BLaER1 treated with 17β-estradiol and CSF1 and Interleukin-3, amounts not matched to agents 10 nM and 100 nM (cell line): ENCODE data around the gene SHROOM3.

ENCODE experiments used
- H3K27ac ChIP-seq, 11 experiments: shearing (Covaris generic); formaldehyde crosslinking; 2 replicates each; pipeline ENCODE4 v1.8.1; 2022
- H3K27me3 ChIP-seq, 11 experiments: shearing (Covaris generic); formaldehyde crosslinking; 2 replicates each; pipeline ENCODE4 v1.8.1; 2022
- H3K36me3 ChIP-seq, 11 experiments: shearing (Covaris generic); formaldehyde crosslinking; 2 replicates each; pipeline ENCODE4 v1.8.1; 2022
- H3K4me1 ChIP-seq, 10 experiments: shearing (Covaris generic); formaldehyde crosslinking; 2 replicates each; pipeline ENCODE4 v1.8.1; 2022
- H3K4me2 ChIP-seq, 11 experiments: shearing (Covaris generic); formaldehyde crosslinking; 2 replicates each; pipeline ENCODE4 v1.8.1; 2022
- H3K4me3 ChIP-seq, 10 experiments: shearing (Covaris generic); formaldehyde crosslinking; 2 replicates each; pipeline ENCODE4 v1.8.1; 2022
- H3K9ac ChIP-seq, 11 experiments: shearing (Covaris generic); formaldehyde crosslinking; 2 replicates each; pipeline ENCODE4 v1.8.1; 2022
- H3K9me3 ChIP-seq, 11 experiments: shearing (Covaris generic); formaldehyde crosslinking; replicated peaks in 1 of 11; 2 replicates each; pipeline ENCODE4 v1.8.1; 2022
- H4K20me1 ChIP-seq, 11 experiments: shearing (Covaris generic); formaldehyde crosslinking; 2 replicates each; pipeline ENCODE4 v1.8.1; 2022
- Cebpa-rat ChIP-seq, 11 experiments: shearing (Covaris generic); IDR thresholded peaks; 2 replicates each; pipeline ENCODE4 v1.8.1; 2022

SHROOM3 gene

DNA sequence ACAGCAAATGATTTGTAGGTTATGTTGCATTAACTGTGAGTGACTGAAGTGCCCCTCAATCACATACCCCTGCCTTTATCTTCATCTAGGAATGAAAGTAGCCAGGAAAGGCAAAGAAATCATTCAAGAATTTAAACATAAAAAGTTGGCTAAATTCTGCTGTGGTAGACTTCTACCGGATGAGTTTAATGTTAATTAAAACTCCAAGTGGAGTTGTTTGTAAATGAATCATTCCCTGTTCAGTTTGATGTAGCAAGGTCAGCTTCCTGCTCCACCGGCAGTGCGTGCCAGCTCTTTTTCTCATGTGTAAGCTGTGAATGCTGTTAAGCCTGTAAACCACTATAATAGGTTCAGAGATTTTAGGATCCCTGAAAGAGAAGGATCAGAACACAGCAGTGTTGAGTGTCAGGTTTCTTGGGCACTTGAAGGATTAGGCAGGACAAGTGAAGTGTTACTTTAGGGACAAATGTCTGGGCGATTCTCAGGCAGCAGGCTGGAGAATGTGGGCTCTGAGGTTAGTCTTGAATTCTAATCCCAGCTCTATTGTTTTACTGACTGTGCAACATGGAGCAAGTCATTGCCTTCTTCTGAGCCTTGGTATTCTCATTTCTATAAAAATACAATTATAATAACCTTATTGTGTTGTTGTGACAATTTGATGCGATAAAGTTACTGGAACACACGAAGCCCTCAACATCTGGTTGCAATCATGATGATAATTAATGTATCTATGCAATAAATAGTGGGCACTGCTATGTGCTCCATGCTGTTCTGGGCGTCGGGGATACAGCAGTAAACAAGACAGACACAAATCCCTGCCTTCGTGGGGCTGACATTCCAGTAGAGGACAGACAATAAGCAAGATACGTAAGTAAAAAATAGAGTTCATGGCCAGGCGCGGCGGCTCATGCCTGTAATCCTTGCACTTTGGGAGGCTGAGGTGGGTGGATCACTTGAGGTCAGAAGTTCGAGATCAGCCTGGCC, 112.0 kb downstream of the SHROOM3 start:
- H3K27me3 ChIP-seq, result no peaks in the 10 kb centered on the region
- H3K27ac ChIP-seq, result peak overlapping the region in 9 of 11 experiments; percentile 28 to 81 (median 77); a peak in 18 of 22 replicates
- peak overlapping the region in 9 of 11 experiments; percentile 13 to 71 (median 62); a peak in 16 of 22 replicates for H3K9ac ChIP-seq
- H3K4me3 ChIP-seq, result peak overlapping the region in 1 of 10 experiments; percentile 15; a peak in 1 of 20 replicates
- H3K4me2 ChIP-seq, result peak overlapping the region; percentile 32 to 90 (median 82); a peak in 21 of 22 replicates
- peaks cover 43 to 86% (median 71%) of the 10 kb centered on the region in 10 experiments for H3K4me1 ChIP-seq
- no peaks in the 10 kb centered on the region for H4K20me1 ChIP-seq
- no peak for TF ChIP-seq Cebpa-rat (IDR thresholded peaks at IDR 0.05)
- no peaks in the 10 kb centered on the region for H3K36me3 ChIP-seq
- peaks cover 10 to 16% (median 15%) of the 10 kb centered on the region in 11 experiments; a peak in 19 of 22 replicates for H3K9me3 ChIP-seq

DNA sequence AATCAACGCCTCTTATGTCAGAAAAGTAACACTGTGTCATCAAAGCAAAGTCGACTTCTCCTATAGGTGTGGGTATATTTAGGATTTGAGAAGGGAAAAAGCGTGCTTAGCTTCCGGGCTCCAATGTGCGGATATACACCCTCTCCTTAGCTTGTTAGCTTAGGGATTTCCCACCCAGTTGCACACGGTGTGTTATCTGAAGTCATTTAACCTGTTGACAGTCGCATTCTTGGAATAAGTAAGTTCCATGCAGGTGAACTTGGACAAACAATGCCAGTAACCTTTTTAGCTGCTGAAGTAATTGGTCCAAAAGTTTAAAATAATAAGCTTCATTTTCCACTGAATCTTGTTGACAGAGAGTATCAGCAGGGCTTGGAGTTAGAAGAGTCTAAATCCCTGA, 113.7 kb downstream of the SHROOM3 start:
- no peak for TF ChIP-seq Cebpa-rat (IDR thresholded peaks at IDR 0.05)
- Histone ChIP-seq H3K27ac (peak overlapping the region in 3 of 11 experiments; percentile 79 to 80 (median 80); a peak in 4 of 22 replicates), H3K4me3 (no peak overlapping the region)

DNA sequence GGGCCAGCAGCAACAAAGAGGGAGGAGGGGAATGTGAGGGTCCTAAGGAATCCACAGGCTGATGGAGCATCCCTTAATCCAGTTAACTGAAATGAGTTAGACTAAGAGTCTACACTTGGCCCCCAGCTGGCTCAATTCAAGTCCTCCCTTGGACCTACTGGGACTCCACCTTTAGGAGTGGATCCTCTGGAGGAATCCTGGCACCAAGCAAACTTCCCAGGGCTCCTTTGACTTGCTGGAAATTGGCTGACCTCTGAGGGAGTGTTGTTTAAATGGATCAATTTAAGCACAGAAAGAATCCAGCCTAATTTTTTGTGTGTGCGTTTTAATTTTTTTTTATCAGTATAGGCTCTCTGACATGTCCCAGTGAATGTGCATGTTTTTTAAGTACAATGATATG, 114.7 kb downstream of the SHROOM3 start:
- Histone ChIP-seq H3K27me3 (no peaks in the 10 kb centered on the region), H3K4me2 (peak overlapping the region in 1 of 11 experiments; percentile 84; a peak in 1 of 22 replicates), H3K9ac (no peak overlapping the region), H3K27ac (no peak overlapping the region; a peak in 1 of 22 replicates), H3K4me1 (peaks cover 28 to 64% (median 46%) of the 10 kb centered on the region in 10 experiments), H3K9me3 (peaks cover 0 to 13% (median 4%) of the 10 kb centered on the region in 11 experiments; a peak in 10 of 22 replicates), H3K4me3 (no peak overlapping the region), H4K20me1 (no peaks in the 10 kb centered on the region), H3K36me3 (no peaks in the 10 kb centered on the region)
- TF ChIP-seq Cebpa-rat (IDR thresholded peaks at IDR 0.05), result no peak

More for the DNA sequence above, 113.7 kb downstream of the SHROOM3 start:
- no peak overlapping the region for H3K9ac ChIP-seq
- H3K36me3 ChIP-seq, result no peaks in the 10 kb centered on the region
- H3K27me3 ChIP-seq, result no peaks in the 10 kb centered on the region
- H4K20me1 ChIP-seq, result no peaks in the 10 kb centered on the region
- peaks cover 39 to 75% (median 57%) of the 10 kb centered on the region in 10 experiments for H3K4me1 ChIP-seq
- H3K9me3 ChIP-seq, result peaks cover 0 to 3% (median 0%) of the 10 kb centered on the region in 11 experiments; a peak in 2 of 22 replicates
- peak overlapping the region in 6 of 11 experiments; percentile 80 to 90 (median 84); a peak in 11 of 22 replicates for H3K4me2 ChIP-seq

DNA sequence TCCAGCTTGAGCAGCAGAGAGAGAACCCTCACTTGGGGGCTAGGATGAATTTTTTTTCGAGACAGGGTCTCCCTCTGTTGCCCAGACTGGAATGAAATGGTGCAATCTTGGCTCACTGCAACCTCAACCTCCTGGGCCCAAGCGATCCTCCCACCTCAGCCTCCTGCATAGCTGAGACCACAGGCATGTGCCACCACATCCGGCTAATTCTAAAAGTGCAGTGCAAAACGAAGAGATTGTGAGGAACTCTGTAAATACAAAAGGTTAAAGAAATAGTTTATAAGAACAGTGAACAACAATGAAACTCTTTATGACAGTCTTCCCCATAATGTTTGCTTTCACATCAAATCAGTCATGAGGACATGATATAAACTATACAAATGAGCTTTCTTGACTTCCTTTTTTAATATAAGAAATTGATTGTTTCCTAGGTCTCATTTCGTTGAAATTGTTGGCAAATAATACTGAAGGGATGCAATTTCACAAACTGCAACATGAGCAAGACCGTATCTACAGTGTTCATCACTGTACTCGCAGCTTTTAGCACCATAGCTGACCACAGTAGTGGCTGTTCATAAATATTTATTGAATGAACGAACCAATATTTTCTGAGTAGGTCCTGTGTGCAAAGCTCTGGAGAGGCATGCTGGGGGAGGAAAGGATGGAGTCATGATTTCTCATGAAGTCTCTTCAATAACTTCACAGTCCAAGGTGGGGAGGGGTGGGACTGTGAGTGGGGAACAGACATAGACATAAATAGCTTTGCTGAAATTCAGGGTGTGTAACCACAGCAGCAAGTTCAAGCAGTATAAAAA, 116.1 kb downstream of the SHROOM3 start:
- Histone ChIP-seq H4K20me1 (no peaks in the 10 kb centered on the region), H3K27me3 (no peaks in the 10 kb centered on the region), H3K4me2 (peak overlapping the region in 1 of 11 experiments; percentile 26; a peak in 1 of 22 replicates), H3K4me3 (no peak overlapping the region), H3K27ac (no peak overlapping the region), H3K4me1 (peaks cover 14 to 52% (median 32%) of the 10 kb centered on the region in 10 experiments), H3K9me3 (peaks cover 5 to 24% (median 14%) of the 10 kb centered on the region in 11 experiments; a peak in 12 of 22 replicates), H3K36me3 (no peaks in the 10 kb centered on the region), H3K9ac (no peak overlapping the region)
- TF ChIP-seq Cebpa-rat (IDR thresholded peaks at IDR 0.05), result no peak

DNA sequence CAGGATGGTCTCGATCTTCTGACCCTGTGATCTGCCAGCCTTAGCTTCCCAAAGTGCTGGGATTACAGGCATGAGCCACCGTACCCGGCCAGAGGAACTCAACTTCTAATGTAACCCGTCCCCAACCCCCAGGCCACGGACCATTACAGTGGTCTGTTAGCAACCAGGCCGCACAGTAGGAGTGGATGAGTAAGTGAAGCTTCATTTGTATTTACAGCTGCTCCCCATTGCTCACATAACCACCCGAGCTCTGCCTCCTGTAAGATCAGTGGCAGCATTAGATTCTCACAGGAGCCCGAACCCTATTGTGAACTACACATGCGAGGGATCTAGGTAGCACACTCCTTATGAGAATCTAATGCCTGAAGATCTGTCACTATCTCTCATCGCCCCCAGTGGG, 119.6 kb downstream of the SHROOM3 start:
- H3K36me3 ChIP-seq, result no peaks in the 10 kb centered on the region
- H3K9me3 ChIP-seq, result peaks cover 5 to 32% (median 14%) of the 10 kb centered on the region in 11 experiments; a peak in 13 of 22 replicates
- H3K27ac ChIP-seq, result no peak overlapping the region
- H3K9ac ChIP-seq, result no peak overlapping the region
- TF ChIP-seq Cebpa-rat (IDR thresholded peaks at IDR 0.05), result no peak
- H3K4me1 ChIP-seq, result peaks cover 0 to 27% (median 4%) of the 10 kb centered on the region in 10 experiments; a peak in 9 of 20 replicates
- no peak overlapping the region for H3K4me2 ChIP-seq
- no peaks in the 10 kb centered on the region for H3K27me3 ChIP-seq
- H4K20me1 ChIP-seq, result no peaks in the 10 kb centered on the region
- H3K4me3 ChIP-seq, result no peak overlapping the region

DNA sequence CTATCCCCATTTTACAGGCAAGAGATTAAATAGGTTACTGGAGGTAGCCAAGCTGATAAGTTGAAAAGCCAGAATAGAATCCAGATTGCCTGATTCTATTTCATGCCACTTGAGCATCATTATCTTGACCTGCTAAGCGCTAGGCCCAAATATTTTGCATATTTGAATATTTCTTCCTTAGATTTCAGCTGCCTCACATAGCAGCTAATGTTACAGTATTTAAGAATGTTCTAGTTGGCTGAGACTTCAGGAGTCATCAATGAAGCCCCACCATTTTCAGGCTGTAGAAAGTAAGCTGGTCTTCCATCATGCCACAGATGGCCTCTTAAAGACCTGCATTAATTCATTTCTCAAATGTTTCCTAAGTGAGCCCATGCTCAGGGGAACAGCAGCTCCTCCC, 121.4 kb downstream of the SHROOM3 start:
- Histone ChIP-seq H3K27ac (no peak overlapping the region), H3K36me3 (no peaks in the 10 kb centered on the region), H3K9ac (no peak overlapping the region), H3K9me3 (peaks cover 5 to 32% (median 14%) of the 10 kb centered on the region in 11 experiments; a peak in 13 of 22 replicates), H3K4me2 (no peak overlapping the region), H3K4me3 (no peak overlapping the region), H3K4me1 (peaks cover 0 to 17% (median 3%) of the 10 kb centered on the region in 10 experiments; a peak in 8 of 20 replicates), H3K27me3 (no peaks in the 10 kb centered on the region), H4K20me1 (no peaks in the 10 kb centered on the region)
- no peak for TF ChIP-seq Cebpa-rat (IDR thresholded peaks at IDR 0.05)

DNA sequence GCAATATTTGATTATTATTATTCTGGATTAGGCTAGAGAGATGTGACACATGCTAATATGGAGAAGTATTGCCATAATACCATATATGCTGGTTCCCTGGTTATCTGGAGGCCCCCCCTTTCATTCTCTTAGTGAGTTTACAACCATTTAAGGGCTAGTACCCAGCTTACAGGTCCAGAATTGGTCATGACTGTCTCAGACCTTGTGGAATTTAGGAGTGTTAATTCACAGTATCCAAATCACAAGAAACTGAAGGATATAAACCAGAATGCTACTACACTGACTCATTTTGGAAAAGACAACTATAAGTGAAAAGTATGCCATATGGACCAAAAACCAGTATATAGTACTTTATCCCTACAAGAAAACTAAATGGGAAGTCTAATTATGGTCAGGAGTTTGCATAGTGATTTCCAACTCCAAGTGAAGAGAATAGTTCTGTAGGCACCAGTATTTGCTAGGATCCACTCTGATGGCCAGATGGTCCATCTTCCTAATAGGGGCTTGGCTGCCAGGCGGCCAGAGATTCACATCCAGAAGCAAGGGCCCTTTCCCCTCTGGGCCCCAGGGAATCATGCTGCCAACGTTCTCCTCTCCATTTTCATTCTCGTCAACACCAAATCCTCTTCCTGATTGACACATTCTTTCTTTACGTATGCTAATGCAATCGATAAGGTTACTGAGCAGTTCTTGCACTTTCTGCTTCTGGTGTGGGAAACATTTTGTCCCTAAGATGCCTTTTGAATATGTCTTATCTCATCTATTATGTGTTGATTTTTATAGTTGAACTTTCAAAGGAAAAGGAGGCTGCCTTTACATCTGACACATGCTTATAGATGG, 123.6 kb downstream of the SHROOM3 start:
- Histone ChIP-seq H3K27me3 (no peaks in the 10 kb centered on the region), H3K4me3 (no peak overlapping the region), H3K4me2 (peak overlapping the region in 7 of 11 experiments; percentile 22 to 52 (median 51); a peak in 10 of 22 replicates), H3K9me3 (peaks cover 5 to 31% (median 14%) of the 10 kb centered on the region in 11 experiments; a peak in 13 of 22 replicates), H3K36me3 (no peaks in the 10 kb centered on the region), H3K27ac (no peak overlapping the region), H3K9ac (no peak overlapping the region), H4K20me1 (no peaks in the 10 kb centered on the region), H3K4me1 (peaks cover 0 to 36% (median 17%) of the 10 kb centered on the region in 10 experiments; a peak in 13 of 20 replicates)
- TF ChIP-seq Cebpa-rat (IDR thresholded peaks at IDR 0.05), result no peak
